WERI-Rb-1 (cell line): ENCODE measurements around the gene SLC9C2.
"Not testable (repeated sequence)": the region's sequence is repeated elsewhere in the genome, so short reads cannot be mapped to it uniquely, and the experiment has no call there.

Source experiments
- DNase-seq: peaks from one replicate; pipeline ENCODE4 v3.0.0-alpha.2; 2020
- H3K27ac ChIP-seq: fragments of 250-450 bp; sonication (Bioruptor Pico); 2 replicates; pipeline ENCODE4 v1.5.1; 2020; ENCODE audit warnings: mild to moderate bottlenecking, moderate library complexity
- H3K27me3 ChIP-seq: fragments of 250-450 bp; sonication (Bioruptor Pico); 2 replicates; pipeline ENCODE4 v1.5.1; 2021; ENCODE audit warnings: mild to moderate bottlenecking, low read depth, moderate library complexity; ENCODE audit not compliant: insufficient read depth, severe bottlenecking
- H3K36me3 ChIP-seq: fragments of 250-450 bp; sonication (Bioruptor Pico); 2 replicates; pipeline ENCODE4 v1.5.1; 2020; ENCODE audit warnings: mild to moderate bottlenecking, moderate library complexity
- H3K4me3 ChIP-seq: 2 replicates; pipeline ENCODE4 v1.5.1; 2011; ENCODE audit warnings: low read depth, mild to moderate bottlenecking, control low read depth, low read length
- H3K9me3 ChIP-seq: fragments of 250-450 bp; sonication (Bioruptor Pico); 2 replicates; pipeline ENCODE4 v1.5.1; 2021; ENCODE audit warnings: mild to moderate bottlenecking, moderate library complexity; ENCODE audit not compliant: severe bottlenecking
- TF ChIP-seq, protein P1 (sequence below): IDR thresholded peaks from 2 replicates; pipeline ENCODE4 v1.5.1; 2011; ENCODE audit warnings: low read depth, mild to moderate bottlenecking, control low read depth, inconsistent platforms, low read length

Gene SLC9C2

DNA sequence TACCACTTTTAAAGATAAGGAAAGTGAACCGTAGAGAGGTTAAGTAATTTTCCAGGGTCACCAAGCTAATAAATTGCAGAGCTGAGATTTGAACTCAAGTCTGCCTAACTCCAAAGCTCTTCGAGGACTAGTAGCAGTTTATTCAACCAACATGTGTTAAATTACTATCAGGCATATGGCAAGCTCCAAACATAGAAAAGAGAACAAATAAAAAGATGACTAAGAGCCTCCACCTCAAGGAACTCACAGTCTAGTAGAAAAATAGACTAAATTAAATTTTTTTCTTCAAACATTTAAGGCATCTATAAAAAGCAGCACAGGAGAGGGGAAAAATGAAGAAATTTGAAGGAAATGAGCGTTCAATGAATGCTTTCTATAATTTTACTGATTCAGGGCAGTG lies 22.2 kb downstream of the SLC9C2 start:
- DNase-seq: no peak
- no peak overlapping the region for H3K4me3 ChIP-seq
- no peaks in the 10 kb centered on the region for H3K9me3 ChIP-seq
- TF ChIP-seq, protein P1, sequence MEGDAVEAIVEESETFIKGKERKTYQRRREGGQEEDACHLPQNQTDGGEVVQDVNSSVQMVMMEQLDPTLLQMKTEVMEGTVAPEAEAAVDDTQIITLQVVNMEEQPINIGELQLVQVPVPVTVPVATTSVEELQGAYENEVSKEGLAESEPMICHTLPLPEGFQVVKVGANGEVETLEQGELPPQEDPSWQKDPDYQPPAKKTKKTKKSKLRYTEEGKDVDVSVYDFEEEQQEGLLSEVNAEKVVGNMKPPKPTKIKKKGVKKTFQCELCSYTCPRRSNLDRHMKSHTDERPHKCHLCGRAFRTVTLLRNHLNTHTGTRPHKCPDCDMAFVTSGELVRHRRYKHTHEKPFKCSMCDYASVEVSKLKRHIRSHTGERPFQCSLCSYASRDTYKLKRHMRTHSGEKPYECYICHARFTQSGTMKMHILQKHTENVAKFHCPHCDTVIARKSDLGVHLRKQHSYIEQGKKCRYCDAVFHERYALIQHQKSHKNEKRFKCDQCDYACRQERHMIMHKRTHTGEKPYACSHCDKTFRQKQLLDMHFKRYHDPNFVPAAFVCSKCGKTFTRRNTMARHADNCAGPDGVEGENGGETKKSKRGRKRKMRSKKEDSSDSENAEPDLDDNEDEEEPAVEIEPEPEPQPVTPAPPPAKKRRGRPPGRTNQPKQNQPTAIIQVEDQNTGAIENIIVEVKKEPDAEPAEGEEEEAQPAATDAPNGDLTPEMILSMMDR: no peak
- H3K36me3 ChIP-seq: no peaks in the 10 kb centered on the region
- H3K27ac ChIP-seq: no peak overlapping the region
- no peaks in the 10 kb centered on the region for H3K27me3 ChIP-seq

DNA sequence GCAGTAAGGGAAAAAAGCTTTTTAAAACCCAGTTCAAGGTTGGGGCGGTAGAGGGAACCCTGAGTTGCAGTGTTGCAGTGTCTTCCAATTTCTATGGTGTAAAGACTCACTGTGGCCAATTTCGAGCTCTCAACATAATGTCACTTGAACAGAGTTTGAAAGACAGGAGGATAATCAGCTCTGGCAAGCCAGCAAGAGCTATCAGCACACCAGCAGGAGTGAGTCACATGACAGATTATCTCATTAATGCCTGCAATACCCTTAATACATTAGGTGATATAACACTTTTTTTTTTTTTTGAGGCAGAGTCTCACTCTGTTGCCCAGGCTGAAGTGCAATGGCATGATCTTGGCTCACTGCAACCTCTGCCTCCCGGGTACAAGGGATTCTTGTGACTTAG lies 22.8 kb downstream of the SLC9C2 start:
- TF ChIP-seq, protein P1: no peak
- H3K27me3 ChIP-seq: no peaks in the 10 kb centered on the region
- H3K27ac ChIP-seq: no peak overlapping the region
- DNase-seq: peak; percentile 55
- H3K36me3 ChIP-seq: no peaks in the 10 kb centered on the region
- H3K9me3 ChIP-seq: no peaks in the 10 kb centered on the region
- no peak overlapping the region for H3K4me3 ChIP-seq

DNA sequence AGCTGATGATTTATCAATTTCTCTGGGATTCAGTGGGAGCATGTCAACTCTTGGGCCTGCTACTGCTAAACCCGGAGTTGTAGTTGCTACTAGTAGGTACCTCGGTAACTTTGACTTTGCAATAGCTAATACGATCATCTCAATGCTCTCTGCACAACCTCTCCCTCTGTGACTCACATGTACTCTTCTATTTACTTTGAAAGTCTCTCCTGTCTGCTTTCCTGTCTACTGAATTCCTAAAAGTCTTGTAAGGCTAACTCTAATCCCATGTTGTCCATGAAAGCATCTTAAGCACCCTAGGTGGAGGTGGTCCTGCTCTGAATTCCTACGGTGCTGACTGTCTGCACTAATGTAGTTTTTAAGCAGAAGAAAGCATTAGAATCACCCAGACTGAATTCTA lies 29.3 kb downstream of the SLC9C2 start:
- Histone ChIP-seq H3K9me3 (no peaks in the 10 kb centered on the region), H3K27ac (no peak overlapping the region), H3K4me3 (no peak overlapping the region), H3K36me3 (no peaks in the 10 kb centered on the region), H3K27me3 (no peaks in the 10 kb centered on the region)
- DNase-seq: no peak
- TF ChIP-seq, protein P1: no peak

DNA sequence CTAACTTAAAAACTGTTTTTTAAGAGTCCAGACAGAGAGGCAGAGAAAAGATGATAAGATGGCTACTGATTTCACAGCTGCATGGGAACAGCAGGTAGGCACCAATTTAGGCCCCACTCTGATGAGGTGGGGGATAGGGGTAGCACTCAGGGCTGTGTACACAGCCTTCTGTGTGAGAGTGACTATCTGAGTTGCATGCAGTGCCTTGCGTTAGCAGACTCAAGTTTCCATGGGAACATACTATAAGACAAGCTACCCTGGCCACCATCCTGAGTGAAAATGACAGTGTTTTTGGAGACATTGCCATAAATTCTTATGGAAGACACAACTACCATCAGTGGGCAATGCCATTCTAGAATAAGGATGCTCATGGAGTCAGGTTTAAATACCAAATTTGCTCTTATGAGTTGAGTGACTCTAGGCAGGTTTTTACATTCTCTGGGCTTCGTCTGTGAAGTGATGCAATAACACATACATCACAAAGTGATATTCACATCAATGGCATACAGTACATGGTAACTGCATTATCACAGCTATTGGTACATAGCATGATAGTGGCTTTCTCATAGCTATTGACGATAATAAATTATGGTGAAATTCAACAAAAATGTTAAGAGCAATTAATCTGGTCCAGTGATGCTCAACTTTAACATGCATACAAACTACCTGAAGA lies 30.5 kb downstream of the SLC9C2 start:
- H3K27me3 ChIP-seq: no peaks in the 10 kb centered on the region
- H3K4me3 ChIP-seq: no peak overlapping the region
- no peaks in the 10 kb centered on the region for H3K36me3 ChIP-seq
- TF ChIP-seq, protein P1: no peak
- no peak overlapping the region for H3K27ac ChIP-seq
- no peak for DNase-seq
- no peaks in the 10 kb centered on the region for H3K9me3 ChIP-seq

DNA sequence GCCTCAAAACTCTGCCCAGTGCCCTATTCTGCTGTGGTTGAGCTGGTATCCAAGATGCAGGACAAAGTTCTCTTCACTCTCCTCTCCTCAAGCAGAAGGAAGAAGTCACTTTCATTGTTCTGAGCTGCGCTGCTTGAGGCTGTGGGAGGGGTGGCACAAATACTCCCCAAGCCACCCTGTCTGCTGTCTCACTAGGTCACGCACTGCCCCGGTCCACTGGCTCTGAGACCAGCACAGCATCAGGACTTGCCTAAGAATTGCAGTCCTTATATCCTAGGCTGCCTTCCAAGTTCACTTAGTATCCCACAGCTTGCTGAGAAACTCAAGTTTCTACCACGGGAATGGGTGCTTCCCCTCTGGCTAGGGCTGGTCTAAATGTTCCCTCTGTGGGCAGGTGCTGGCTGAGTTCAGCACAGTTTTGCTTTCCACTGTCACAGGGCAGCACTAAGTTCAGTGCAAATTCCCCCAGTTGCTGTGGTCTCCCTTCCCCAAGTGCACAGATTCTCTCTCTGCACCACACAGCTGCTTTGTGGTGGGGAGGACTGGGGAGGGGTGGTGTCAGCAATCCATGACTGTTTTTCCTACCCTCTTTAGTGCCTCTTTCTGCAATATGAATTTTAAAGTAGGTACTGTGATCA lies 32.4 kb downstream of the SLC9C2 start:
- Histone ChIP-seq H3K9me3 (no peaks in the 10 kb centered on the region), H3K27ac (no peak overlapping the region), H3K36me3 (no peaks in the 10 kb centered on the region), H3K27me3 (no peaks in the 10 kb centered on the region), H3K4me3 (no peak overlapping the region)
- TF ChIP-seq, protein P1: no peak
- DNase-seq: no peak

DNA sequence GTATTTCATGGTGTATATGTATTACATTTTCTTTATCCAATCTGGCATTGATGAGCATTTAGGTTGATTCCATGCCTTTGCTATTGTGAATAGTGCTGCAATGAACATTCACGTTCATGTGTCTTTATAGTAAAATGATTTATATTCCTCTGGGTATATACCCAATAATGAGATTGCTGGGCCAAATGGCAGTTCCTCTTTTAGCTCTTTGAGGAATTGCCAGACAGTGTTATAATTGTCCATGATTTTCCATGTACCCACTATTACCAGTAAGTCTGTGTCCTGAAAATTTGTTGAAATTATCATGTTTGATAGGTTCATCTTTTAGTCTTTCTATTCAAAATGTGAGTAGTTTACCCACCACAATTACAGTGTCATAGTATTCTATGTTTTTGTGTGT lies 34.4 kb downstream of the SLC9C2 start:
- TF ChIP-seq, protein P1: no peak
- no peaks in the 10 kb centered on the region for H3K27me3 ChIP-seq
- no peak overlapping the region for H3K4me3 ChIP-seq
- DNase-seq: no peak
- H3K9me3 ChIP-seq: peaks cover 3% of the 10 kb centered on the region
- no peaks in the 10 kb centered on the region for H3K36me3 ChIP-seq
- H3K27ac ChIP-seq: no peak overlapping the region

DNA sequence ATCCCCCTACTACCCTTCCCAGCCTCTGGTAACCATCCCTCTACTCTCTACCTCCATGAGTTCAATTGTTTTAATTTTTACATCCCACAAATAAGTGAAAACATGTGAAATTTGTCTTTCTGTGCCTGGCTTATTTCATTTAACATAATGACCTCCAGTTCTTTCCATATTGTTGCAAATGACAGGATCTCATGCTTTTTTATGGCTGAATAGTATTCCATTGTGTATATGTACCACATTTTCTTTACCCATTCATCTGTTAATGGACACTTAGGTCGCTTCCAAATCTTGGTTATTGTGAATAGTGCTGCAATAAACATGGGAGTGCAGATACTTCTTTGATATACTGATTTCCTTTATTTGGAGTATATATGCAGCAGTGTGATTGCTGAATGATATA lies 39.0 kb downstream of the SLC9C2 start:
- DNase-seq, H3K4me3 ChIP-seq, H3K27me3 ChIP-seq, H3K36me3 ChIP-seq, H3K9me3 ChIP-seq, H3K27ac ChIP-seq: not testable (repeated sequence)
